Neural progenitor cell (in vitro differentiated cells): ENCODE measurements around the gene MDH2. TPM values are rescaled to one million over a fixed set of nuclear protein-coding genes. Genes with fewer than 3 reads are reported as not detected.
"Not testable (repeated sequence)": the region's sequence is repeated elsewhere in the genome, so short reads cannot be mapped to it uniquely, and the experiment has no call there.

Experiments
- DNase-seq: peaks from one replicate; pipeline ENCODE4 v3.0.0-alpha.2; 2016; ENCODE audit warnings: low spot score
- H2AFZ ChIP-seq: fragments of 200-600 bp; sonication (generic); replicated peaks from 2 replicates; pipeline ENCODE4 v1.6.1; 2016; ENCODE audit warnings: antibody characterized with exemption
- H3F3A ChIP-seq: fragments of 200-600 bp; sonication (generic); 2 replicates; pipeline ENCODE4 v1.6.1; 2016; ENCODE audit warnings: antibody characterized with exemption, low read depth
- H3K27ac ChIP-seq: fragments of 200-600 bp; sonication (generic); 2 replicates; pipeline ENCODE4 v1.5.1; 2016; ENCODE audit warnings: mild to moderate bottlenecking
- H3K27me3 ChIP-seq: fragments of 200-600 bp; sonication (generic); 2 replicates; pipeline ENCODE4 v1.6.1; 2016; ENCODE audit warnings: mild to moderate bottlenecking, moderate library complexity
- H3K36me3 ChIP-seq: fragments of 200-600 bp; sonication (generic); 2 replicates; pipeline ENCODE4 v1.5.1; 2016
- H3K4me1 ChIP-seq: fragments of 200-600 bp; sonication (generic); 2 replicates; pipeline ENCODE4 v1.6.1; 2016; ENCODE audit warnings: mixed run types
- H3K4me2 ChIP-seq: fragments of 200-600 bp; sonication (generic); 2 replicates; pipeline ENCODE4 v1.6.1; 2016
- H3K4me3 ChIP-seq: fragments of 200-600 bp; sonication (generic); 2 replicates; pipeline ENCODE4 v1.5.1; 2016
- H3K79me2 ChIP-seq: fragments of 200-600 bp; sonication (generic); 2 replicates; pipeline ENCODE4 v1.6.1; 2016; ENCODE audit warnings: low read depth
- H3K9ac ChIP-seq: fragments of 200-600 bp; sonication (generic); 2 replicates; pipeline ENCODE4 v1.6.1; 2016
- H3K9me3 ChIP-seq: fragments of 200-600 bp; sonication (generic); 2 replicates; pipeline ENCODE4 v1.5.1; 2016; ENCODE audit warnings: low read depth
- H4K20me1 ChIP-seq: fragments of 200-600 bp; sonication (generic); 2 replicates; pipeline ENCODE4 v1.6.1; 2016; ENCODE audit warnings: low read depth
- H3K27ac Mint-ChIP-seq: 3 replicates; pipeline ENCODE4 v1.8.0; 2021; ENCODE audit warnings: mixed read lengths
- H3K27me3 Mint-ChIP-seq: 2 replicates; pipeline ENCODE4 v1.8.0; 2022; ENCODE audit warnings: low read depth, mild to moderate bottlenecking, inconsistent platforms, moderate library complexity, mixed read lengths; ENCODE audit not compliant: insufficient read depth
- H3K36me3 Mint-ChIP-seq: 3 replicates; pipeline ENCODE4 v1.8.0; 2021; ENCODE audit warnings: mixed read lengths
- H3K4me1 Mint-ChIP-seq: 3 replicates; pipeline ENCODE4 v1.8.0; 2021; ENCODE audit warnings: mixed read lengths
- H3K4me3 Mint-ChIP-seq: 3 replicates; pipeline ENCODE4 v1.8.0; 2021; ENCODE audit warnings: mild to moderate bottlenecking, moderate library complexity, mixed read lengths
- H3K9me3 Mint-ChIP-seq: 3 replicates; pipeline ENCODE4 v1.8.0; 2020; ENCODE audit warnings: mixed read lengths
- EZH2 ChIP-seq: fragments of 200-600 bp; sonication (generic); IDR thresholded peaks from 2 replicates; pipeline ENCODE4 v1.6.1; 2017; ENCODE audit warnings: antibody characterized with exemption, mild to moderate bottlenecking, moderate library complexity
- EZH2phosphoT487 ChIP-seq: fragments of 200-600 bp; sonication (generic); IDR thresholded peaks from 2 replicates; pipeline ENCODE4 v1.6.1; 2017; ENCODE audit warnings: antibody characterized with exemption
- total RNA-seq: library from RNA; depleted of rRNA; stranded (reverse); fragments of >200 nt; gene quantifications from 2 replicates; pipeline ENCODE4 v1.2.3, GENCODE V29; 2015; ENCODE audit warnings: low replicate concordance
- TF ChIP-seq, protein P1 (sequence below): fragments of 200-600 bp; sonication (generic); IDR thresholded peaks from 2 replicates; pipeline ENCODE4 v1.5.1; 2017; ENCODE audit warnings: antibody characterized with exemption, mild to moderate bottlenecking

The MDH2 gene
- total RNA-seq, 1 donor from 2014 or later: 51.5 TPM

DNA sequence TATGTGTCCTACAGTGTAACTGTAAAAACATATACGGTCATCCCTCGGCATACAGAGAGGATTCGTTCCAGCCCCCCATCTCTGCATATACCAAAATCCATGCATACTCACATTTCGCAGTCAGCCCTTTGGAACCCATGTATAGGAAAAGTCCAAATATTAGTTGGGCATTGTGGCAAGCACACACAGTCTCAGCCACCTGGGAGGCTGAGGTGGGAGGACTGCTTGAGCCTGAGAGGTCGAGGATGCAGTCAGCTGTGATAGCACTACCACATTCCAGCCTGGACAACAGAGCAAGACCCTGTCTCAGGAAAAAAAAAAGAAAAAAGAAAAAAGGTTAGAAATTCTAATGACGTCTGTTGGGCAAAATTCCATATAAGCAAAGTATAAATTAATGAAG lies 29.1 kb downstream of the MDH2 start:
- DNase-seq: no peak
- H3K4me3 ChIP-seq: no peak overlapping the region
- no peaks in the 10 kb centered on the region for H3K79me2 ChIP-seq
- peaks cover 4% of the 10 kb centered on the region for H3K27me3 Mint-ChIP-seq
- H4K20me1 ChIP-seq: no peaks in the 10 kb centered on the region
- no peaks in the 10 kb centered on the region for H3K27me3 ChIP-seq
- H3K4me2 ChIP-seq: no peak overlapping the region
- H3K4me1 Mint-ChIP-seq: no peaks in the 10 kb centered on the region
- no peak overlapping the region for H3K4me3 Mint-ChIP-seq
- TF ChIP-seq EZH2phosphoT487: no peak
- TF ChIP-seq EZH2: no peak
- TF ChIP-seq, protein P1, sequence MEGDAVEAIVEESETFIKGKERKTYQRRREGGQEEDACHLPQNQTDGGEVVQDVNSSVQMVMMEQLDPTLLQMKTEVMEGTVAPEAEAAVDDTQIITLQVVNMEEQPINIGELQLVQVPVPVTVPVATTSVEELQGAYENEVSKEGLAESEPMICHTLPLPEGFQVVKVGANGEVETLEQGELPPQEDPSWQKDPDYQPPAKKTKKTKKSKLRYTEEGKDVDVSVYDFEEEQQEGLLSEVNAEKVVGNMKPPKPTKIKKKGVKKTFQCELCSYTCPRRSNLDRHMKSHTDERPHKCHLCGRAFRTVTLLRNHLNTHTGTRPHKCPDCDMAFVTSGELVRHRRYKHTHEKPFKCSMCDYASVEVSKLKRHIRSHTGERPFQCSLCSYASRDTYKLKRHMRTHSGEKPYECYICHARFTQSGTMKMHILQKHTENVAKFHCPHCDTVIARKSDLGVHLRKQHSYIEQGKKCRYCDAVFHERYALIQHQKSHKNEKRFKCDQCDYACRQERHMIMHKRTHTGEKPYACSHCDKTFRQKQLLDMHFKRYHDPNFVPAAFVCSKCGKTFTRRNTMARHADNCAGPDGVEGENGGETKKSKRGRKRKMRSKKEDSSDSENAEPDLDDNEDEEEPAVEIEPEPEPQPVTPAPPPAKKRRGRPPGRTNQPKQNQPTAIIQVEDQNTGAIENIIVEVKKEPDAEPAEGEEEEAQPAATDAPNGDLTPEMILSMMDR: no peak
- no peaks in the 10 kb centered on the region for H3K9me3 ChIP-seq
- H2AFZ ChIP-seq: no peak overlapping the region
- H3K36me3 ChIP-seq: no peaks in the 10 kb centered on the region
- no peaks in the 10 kb centered on the region for H3F3A ChIP-seq
- no peaks in the 10 kb centered on the region for H3K9me3 Mint-ChIP-seq
- H3K9ac ChIP-seq: no peak overlapping the region
- no peaks in the 10 kb centered on the region for H3K4me1 ChIP-seq
- no peak overlapping the region for H3K27ac Mint-ChIP-seq
- H3K27ac ChIP-seq: no peak overlapping the region
- H3K36me3 Mint-ChIP-seq: no peaks in the 10 kb centered on the region

DNA sequence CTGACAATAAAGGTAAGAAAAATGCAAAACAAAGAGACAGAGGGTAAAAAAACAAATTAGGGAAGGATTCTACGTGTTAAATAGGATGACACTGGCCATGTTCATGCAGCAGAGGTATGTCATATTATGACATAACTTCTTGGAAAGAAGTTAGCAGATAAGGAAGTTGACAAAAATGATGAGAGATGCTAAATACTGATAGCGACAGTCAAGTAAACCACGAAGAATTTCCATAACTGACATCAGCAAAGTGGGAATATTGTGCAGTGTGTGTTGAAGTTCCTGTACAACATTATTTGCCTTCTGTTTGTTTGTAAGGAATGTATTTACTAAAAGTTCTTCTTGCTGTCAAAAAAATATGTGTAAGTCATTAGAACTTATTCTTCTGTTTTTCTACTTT lies 29.5 kb downstream of the MDH2 start:
- Histone ChIP-seq H3F3A (no peaks in the 10 kb centered on the region), H3K36me3 (no peaks in the 10 kb centered on the region), H3K4me1 (no peaks in the 10 kb centered on the region), H3K4me3 (no peak overlapping the region), H3K27ac (no peak overlapping the region), H3K9ac (no peak overlapping the region), H2AFZ (no peak overlapping the region), H4K20me1 (no peaks in the 10 kb centered on the region), H3K27me3 (no peaks in the 10 kb centered on the region), H3K79me2 (no peaks in the 10 kb centered on the region), H3K9me3 (no peaks in the 10 kb centered on the region), H3K4me2 (no peak overlapping the region)
- Mint-ChIP-seq H3K27ac (no peak overlapping the region), H3K9me3 (no peaks in the 10 kb centered on the region), H3K27me3 (peaks cover 4% of the 10 kb centered on the region), H3K4me1 (no peaks in the 10 kb centered on the region), H3K4me3 (no peak overlapping the region), H3K36me3 (no peaks in the 10 kb centered on the region)
- no peak for DNase-seq
- TF ChIP-seq, protein P1: no peak
- TF ChIP-seq EZH2 (no peak), EZH2phosphoT487 (no peak)

DNA sequence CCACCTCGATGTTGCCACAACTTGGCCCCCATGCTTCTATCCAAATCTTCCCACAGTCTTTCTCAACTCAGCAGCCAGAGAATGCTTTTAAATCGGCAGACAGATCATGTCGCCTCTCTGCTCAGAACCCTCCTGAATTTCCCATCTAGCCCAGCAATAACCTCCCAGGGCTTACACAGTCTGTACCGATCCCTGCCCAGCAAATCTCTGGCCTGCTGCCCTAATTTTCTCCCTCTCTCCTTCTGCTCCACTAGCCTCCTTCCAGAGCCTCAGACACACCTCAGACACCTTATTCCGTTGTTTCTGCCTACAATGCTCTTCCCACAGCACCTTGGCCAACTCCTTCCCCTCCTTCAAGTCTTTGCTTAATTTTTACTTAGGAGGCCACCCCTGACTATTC lies 32.3 kb downstream of the MDH2 start:
- no peak overlapping the region for H3K4me3 ChIP-seq
- no peaks in the 10 kb centered on the region for H3K36me3 ChIP-seq
- H3K4me2 ChIP-seq: no peak overlapping the region
- Mint-ChIP-seq H3K9me3 (no peaks in the 10 kb centered on the region), H3K27ac (no peak overlapping the region), H3K27me3 (peaks cover 2% of the 10 kb centered on the region), H3K4me3 (no peak overlapping the region), H3K4me1 (no peaks in the 10 kb centered on the region), H3K36me3 (no peaks in the 10 kb centered on the region)
- H3K9ac ChIP-seq: no peak overlapping the region
- no peaks in the 10 kb centered on the region for H3K27me3 ChIP-seq
- H2AFZ ChIP-seq: no peak overlapping the region
- H3K79me2 ChIP-seq: no peaks in the 10 kb centered on the region
- no peaks in the 10 kb centered on the region for H3K4me1 ChIP-seq
- H3F3A ChIP-seq: no peaks in the 10 kb centered on the region
- no peak for TF ChIP-seq EZH2
- TF ChIP-seq, protein P1: no peak
- no peak for TF ChIP-seq EZH2phosphoT487
- no peaks in the 10 kb centered on the region for H4K20me1 ChIP-seq
- no peaks in the 10 kb centered on the region for H3K9me3 ChIP-seq
- H3K27ac ChIP-seq: no peak overlapping the region
- DNase-seq: no peak

DNA sequence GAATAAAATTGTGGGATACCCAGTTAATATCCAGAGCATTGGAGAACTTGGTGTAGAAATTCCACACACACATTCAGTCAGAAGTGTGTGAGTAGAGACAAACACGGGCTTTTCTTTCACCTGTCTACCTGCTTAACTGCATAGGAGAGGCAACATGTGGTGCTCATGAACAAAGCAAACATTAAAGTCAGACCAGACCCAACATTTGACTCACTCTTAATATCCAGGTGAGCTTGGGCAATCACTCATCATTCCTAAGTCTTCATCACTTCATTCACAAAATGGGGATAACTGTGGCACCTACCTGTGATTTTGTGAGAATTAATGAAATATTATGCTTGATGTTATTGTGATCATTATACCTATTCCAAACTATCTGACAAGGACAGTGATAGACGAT lies 36.2 kb downstream of the MDH2 start:
- H3K27me3 ChIP-seq, H3F3A ChIP-seq, H3K79me2 ChIP-seq, H3K4me1 Mint-ChIP-seq, H3K4me3 Mint-ChIP-seq, H3K9me3 Mint-ChIP-seq, H4K20me1 ChIP-seq, H3K9ac ChIP-seq, H3K9me3 ChIP-seq, DNase-seq, H2AFZ ChIP-seq, H3K27ac ChIP-seq, H3K4me1 ChIP-seq, H3K36me3 ChIP-seq, H3K27ac Mint-ChIP-seq, H3K4me2 ChIP-seq, H3K4me3 ChIP-seq, H3K27me3 Mint-ChIP-seq, H3K36me3 Mint-ChIP-seq: not testable (repeated sequence)
